Neuronal stem cell (in vitro differentiated cells): ENCODE results near the gene USP13.

ENCODE experiments used
- DNase-seq: peaks from one replicate; pipeline ENCODE4 v3.0.0-alpha.2; 2013; ENCODE audit warnings: low spot score
- H2AFZ ChIP-seq: one replicate; pipeline ENCODE4 v1.6.1; 2013; ENCODE audit warnings: mild to moderate bottlenecking, low read length, inconsistent platforms
- H2AK5ac ChIP-seq: 2 replicates; pipeline ENCODE4 v1.6.1; 2013; ENCODE audit warnings: low read depth, mild to moderate bottlenecking, inconsistent platforms, low read length, moderate library complexity, mixed read lengths
- H2BK120ac ChIP-seq: 2 replicates; pipeline ENCODE4 v1.6.1; 2013; ENCODE audit warnings: low read depth, mild to moderate bottlenecking, inconsistent platforms, low read length, moderate library complexity, mixed read lengths
- H2BK12ac ChIP-seq: one replicate; pipeline ENCODE4 v1.6.1; 2013; ENCODE audit warnings: low read length, inconsistent platforms
- H2BK15ac ChIP-seq: 2 replicates; pipeline ENCODE4 v1.6.1; 2013; ENCODE audit warnings: mild to moderate bottlenecking, low read length, inconsistent platforms, mixed read lengths
- H2BK5ac ChIP-seq: one replicate; pipeline ENCODE4 v1.6.1; 2013; ENCODE audit warnings: inconsistent platforms, mild to moderate bottlenecking, low read length, moderate library complexity
- H3K14ac ChIP-seq: one replicate; pipeline ENCODE4 v1.6.1; 2013; ENCODE audit warnings: low read length, inconsistent platforms
- H3K18ac ChIP-seq: 2 replicates; pipeline ENCODE4 v1.6.1; 2013; ENCODE audit warnings: low read length, inconsistent platforms
- H3K23ac ChIP-seq: 2 replicates; pipeline ENCODE4 v1.6.1; 2013; ENCODE audit warnings: low read depth, mild to moderate bottlenecking, mixed read lengths, low read length, inconsistent platforms; ENCODE audit not compliant: poor library complexity
- H3K27ac ChIP-seq: replicated peaks from 3 replicates; pipeline ENCODE4 v1.5.1; 2013; ENCODE audit warnings: low read length, inconsistent platforms
- H3K27me3 ChIP-seq, 3 experiments: 2 replicates each; pipeline ENCODE4 v1.6.1; 2013; ENCODE audit warnings: low read length in 3 of 3, mild to moderate bottlenecking in 2 of 3, inconsistent platforms in 1 of 3, low read depth in 1 of 3, mixed read lengths in 1 of 3, moderate library complexity in 1 of 3; ENCODE audit not compliant: control insufficient read depth in 3 of 3, insufficient read depth in 3 of 3
- H3K36me3 ChIP-seq, 2 donors: replicated peaks in 1 of 2; 2 replicates each; pipeline ENCODE4 v1.6.1; 2013; ENCODE audit warnings: low read length in 2 of 2; ENCODE audit not compliant: control insufficient read depth in 2 of 2, insufficient read depth in 2 of 2
- H3K4ac ChIP-seq: 2 replicates; pipeline ENCODE4 v1.6.1; 2013; ENCODE audit warnings: inconsistent platforms, mild to moderate bottlenecking, low read length, moderate library complexity
- H3K4me1 ChIP-seq, 2 donors: 1 replicate in 1 of 2; 2 replicates in 1 of 2; pipeline ENCODE4 v1.6.1; 2013; ENCODE audit warnings: low read length in 2 of 2, low read depth in 1 of 2; ENCODE audit not compliant: control insufficient read depth in 2 of 2, insufficient read depth in 1 of 2
- H3K4me2 ChIP-seq: one replicate; pipeline ENCODE4 v1.6.1; 2013; ENCODE audit warnings: mild to moderate bottlenecking, low read length, inconsistent platforms; ENCODE audit not compliant: insufficient read depth, poor library complexity, severe bottlenecking
- H3K4me3 ChIP-seq, 2 donors: 2 replicates each; pipeline ENCODE4 v1.5.1; 2013; ENCODE audit warnings: low read length in 2 of 2, mild to moderate bottlenecking in 2 of 2, inconsistent platforms in 1 of 2, moderate library complexity in 1 of 2
- H3K79me1 ChIP-seq: one replicate; pipeline ENCODE4 v1.6.1; 2013; ENCODE audit warnings: low read depth, mild to moderate bottlenecking, inconsistent platforms, low read length, moderate library complexity
- H3K9ac ChIP-seq: one replicate; pipeline ENCODE4 v1.6.1; 2013; ENCODE audit warnings: mild to moderate bottlenecking, low read depth, low read length, inconsistent platforms; ENCODE audit not compliant: poor library complexity
- H3K9me3 ChIP-seq, 2 donors: replicated peaks in 1 of 2; 2 replicates each; pipeline versions ENCODE3 to v1.6.1; 2013; ENCODE audit warnings: low read length in 2 of 2, mild to moderate bottlenecking in 2 of 2, inconsistent platforms in 1 of 2, low read depth in 1 of 2, mixed read lengths in 1 of 2, moderate library complexity in 1 of 2; ENCODE audit not compliant: control insufficient read depth in 2 of 2, insufficient read depth in 1 of 2
- H4K8ac ChIP-seq: one replicate; pipeline ENCODE4 v1.6.1; 2013; ENCODE audit warnings: low read depth, mild to moderate bottlenecking, inconsistent platforms, low read length, moderate library complexity
- H4K91ac ChIP-seq: one replicate; pipeline ENCODE4 v1.6.1; 2013; ENCODE audit warnings: low read length, low read depth, mild to moderate bottlenecking, inconsistent platforms; ENCODE audit not compliant: poor library complexity
- WGBS, 2 donors: extraction: QIAGEN DNeasy Blood & Tissue Kit; methylation state at CpG; one replicate each; pipeline ENCODE4 v1.1.7; 2013; ENCODE audit warnings: missing lambda C conversion rate in 2 of 2, mixed read lengths in 1 of 2; ENCODE audit not compliant: insufficient read length in 2 of 2, insufficient replicate concordance in 1 of 2; ENCODE audit errors: extremely low coverage in 2 of 2; 5-methylcytosine and 5-hydroxymethylcytosine counted together

Gene USP13

GRCh38 chr3:179819379-179819778 is 166.5 kb downstream of the USP13 start:
- Histone ChIP-seq H2BK12ac (no peak overlapping the region), H3K18ac (no peak overlapping the region), H3K14ac (no peak overlapping the region), H3K9ac (no peak overlapping the region), H3K23ac (no peak overlapping the region), H2BK120ac (no peak overlapping the region), H3K36me3 (no peaks in the 10 kb centered on the region), H3K4me1 (no peaks in the 10 kb centered on the region), H2AFZ (no peak overlapping the region), H2BK5ac (no peak overlapping the region), H2BK15ac (no peak overlapping the region), H2AK5ac (no peak overlapping the region), H3K79me1 (no peaks in the 10 kb centered on the region), H3K27ac (no peak overlapping the region), H3K4me2 (no peak overlapping the region), H3K4me3 (no peak overlapping the region), H4K8ac (no peak overlapping the region), H3K4ac (no peak overlapping the region), H4K91ac (no peak overlapping the region), H3K27me3 (peaks cover 0 to 8% (median 0%) of the 10 kb centered on the region in 3 experiments), H3K9me3 (no peaks in the 10 kb centered on the region)
- WGBS, 2 donors = no CpG with 5 or more reads among the region's 3 CpGs
- no peak for DNase-seq

GRCh38 chr3:179822296-179822695 is 169.5 kb downstream of the USP13 start:
- Histone ChIP-seq H3K4me2 (no peak overlapping the region), H3K9ac (no peak overlapping the region), H4K8ac (no peak overlapping the region), H2AFZ (no peak overlapping the region), H3K36me3 (no peaks in the 10 kb centered on the region), H3K18ac (no peak overlapping the region), H3K9me3 (no peaks in the 10 kb centered on the region), H3K27me3 (peaks cover 0 to 16% (median 0%) of the 10 kb centered on the region in 3 experiments), H2AK5ac (no peak overlapping the region), H3K27ac (no peak overlapping the region), H2BK5ac (no peak overlapping the region), H3K14ac (no peak overlapping the region), H3K79me1 (no peaks in the 10 kb centered on the region), H3K4me3 (no peak overlapping the region), H2BK120ac (no peak overlapping the region), H4K91ac (no peak overlapping the region), H2BK15ac (no peak overlapping the region), H2BK12ac (no peak overlapping the region), H3K4ac (no peak overlapping the region), H3K4me1 (no peaks in the 10 kb centered on the region), H3K23ac (no peak overlapping the region)
- no CpG with 5 or more reads among the region's 3 CpGs for WGBS, 2 donors
- no peak for DNase-seq

GRCh38 chr3:179825527-179826246 is 172.8 kb downstream of the USP13 start:
- no peak overlapping the region for H3K14ac ChIP-seq
- no peak overlapping the region for H2BK120ac ChIP-seq
- no peak overlapping the region for H3K18ac ChIP-seq
- DNase-seq = no peak
- H3K4me1 ChIP-seq = no peaks in the 10 kb centered on the region
- H3K79me1 ChIP-seq = no peaks in the 10 kb centered on the region
- no peak overlapping the region for H3K27ac ChIP-seq
- H3K9me3 ChIP-seq = no peaks in the 10 kb centered on the region
- H3K27me3 ChIP-seq = peaks cover 0 to 10% (median 0%) of the 10 kb centered on the region in 3 experiments
- no peak overlapping the region for H3K4me2 ChIP-seq
- H4K8ac ChIP-seq = no peak overlapping the region
- no peak overlapping the region for H3K23ac ChIP-seq
- H3K4me3 ChIP-seq = no peak overlapping the region
- no peaks in the 10 kb centered on the region for H3K36me3 ChIP-seq
- no peak overlapping the region for H2BK5ac ChIP-seq
- no peak overlapping the region for H2BK12ac ChIP-seq
- H2BK15ac ChIP-seq = no peak overlapping the region
- H4K91ac ChIP-seq = no peak overlapping the region
- no peak overlapping the region for H2AK5ac ChIP-seq
- no peak overlapping the region for H2AFZ ChIP-seq
- no peak overlapping the region for H3K9ac ChIP-seq
- no CpG with 5 or more reads among the region's 6 CpGs for WGBS, 2 donors
- no peak overlapping the region for H3K4ac ChIP-seq

- Histone ChIP-seq H3K4me2 (no peak overlapping the region), H3K18ac (no peak overlapping the region), H3K27me3 (peaks cover 0 to 9% (median 0%) of the 10 kb centered on the region in 3 experiments), H3K27ac (no peak overlapping the region), H3K36me3 (no peaks in the 10 kb centered on the region), H3K23ac (no peak overlapping the region), H4K91ac (no peak overlapping the region), H3K4ac (no peak overlapping the region), H2BK12ac (no peak overlapping the region), H2AK5ac (no peak overlapping the region), H3K9me3 (no peaks in the 10 kb centered on the region), H2BK15ac (no peak overlapping the region), H3K14ac (no peak overlapping the region), H2BK120ac (no peak overlapping the region), H2BK5ac (no peak overlapping the region), H3K4me3 (no peak overlapping the region), H2AFZ (no peak overlapping the region), H3K9ac (no peak overlapping the region), H3K4me1 (no peaks in the 10 kb centered on the region), H3K79me1 (no peaks in the 10 kb centered on the region), H4K8ac (no peak overlapping the region)
- DNase-seq = no peak
- WGBS, 2 donors = no CpG with 5 or more reads among the region's 1 CpG
Observed at GRCh38 chr3:179826247-179826637, 173.4 kb downstream of the USP13 start.
